HG03439 (cell line): ENCODE results near the gene LHX5.

Experiments used
- ATAC-seq: cut with Tn5 transposase; IDR thresholded peaks from one replicate; pipeline ENCODE4 v1.9.1; 2021; ENCODE audit warnings: mild to moderate bottlenecking, moderate library complexity; ENCODE audit not compliant: unreplicated experiment

Gene LHX5

GRCh38 chr12:113466454-113467141 lies 5.1 kb downstream of the LHX5 start:
- ATAC-seq, result no peak

GRCh38 chr12:113465808-113466453 lies 5.7 kb downstream of the LHX5 start:
- ATAC-seq, result no peak

- no peak for ATAC-seq
Measured at GRCh38 chr12:113464852-113465719, 6.6 kb downstream of the LHX5 start.

GRCh38 chr12:113464452-113464775 lies 7.3 kb downstream of the LHX5 start:
- ATAC-seq, result no peak

GRCh38 chr12:113463746-113464451 lies 7.8 kb downstream of the LHX5 start:
- ATAC-seq, result no peak

GRCh38 chr12:113462998-113463745 lies 8.5 kb downstream of the LHX5 start:
- ATAC-seq, result no peak

- no peak for ATAC-seq
Measured at GRCh38 chr12:113462117-113462774, 9.4 kb downstream of the LHX5 start.

- ATAC-seq, result no peak
Measured at GRCh38 chr12:113461666-113462065, 10.0 kb downstream of the LHX5 start.

- no peak for ATAC-seq
Measured at GRCh38 chr12:113459981-113460380, 11.7 kb downstream of the LHX5 start.

- no peak for ATAC-seq
Measured at GRCh38 chr12:113457710-113458109, 14.0 kb downstream of the LHX5 start.

GRCh38 chr12:113457185-113457584 lies 14.5 kb downstream of the LHX5 start:
- ATAC-seq, result no peak

- no peak for ATAC-seq
Measured at GRCh38 chr12:113456761-113457160, 14.9 kb downstream of the LHX5 start.

GRCh38 chr12:113456199-113456598 lies 15.5 kb downstream of the LHX5 start:
- no peak for ATAC-seq

GRCh38 chr12:113453330-113453729 lies 18.3 kb downstream of the LHX5 start:
- no peak for ATAC-seq

- no peak for ATAC-seq
Measured at GRCh38 chr12:113452458-113452857, 19.2 kb downstream of the LHX5 start.

- ATAC-seq, result no peak
Measured at GRCh38 chr12:113449839-113450238, 21.8 kb downstream of the LHX5 start.

GRCh38 chr12:113449299-113449698 lies 22.4 kb downstream of the LHX5 start:
- ATAC-seq, result no peak

GRCh38 chr12:113448873-113449272 lies 22.8 kb downstream of the LHX5 start:
- no peak for ATAC-seq

GRCh38 chr12:113445544-113446171 lies 26.0 kb downstream of the LHX5 start:
- no peak for ATAC-seq
